WTC11 (cell line): ENCODE data around the gene PUM1. TPM values are rescaled to one million over a fixed set of nuclear protein-coding genes. Genes with fewer than 3 reads are reported as not detected.

Source experiments
- ATAC-seq: fragments of 200-7000 bp; cut with Tn5 transposase; 2 replicates; pipeline ENCODE4 v1.10.0; 2021; ENCODE audit warnings: mild to moderate bottlenecking, moderate library complexity
- CTCF ChIA-PET: fragments of 300-600 bp; sonication (Branson Sonifier 250); formaldehyde crosslinking; loops from one replicate; lab custom pipeline; 2021; ENCODE audit warnings: antibody characterized with exemption; lab: Charles Lee
- POLR2A ChIA-PET: fragments of 350-600 bp; sonication (Branson Sonifier 250); formaldehyde crosslinking; loops from one replicate; lab custom pipeline; 2021; ENCODE audit warnings: antibody characterized with exemption; lab: Charles Lee
- DNase-seq: peaks from one replicate; pipeline ENCODE4 v3.0.0; 2021; ENCODE audit warnings: low spot score
- H3K27ac Mint-ChIP-seq: 2 replicates; pipeline ENCODE4 v1.8.0; 2021; ENCODE audit warnings: mixed read lengths
- H3K27me3 Mint-ChIP-seq: 2 replicates; pipeline ENCODE4 v1.8.0; 2021; ENCODE audit warnings: low read depth, mild to moderate bottlenecking, moderate library complexity, mixed read lengths
- H3K36me3 Mint-ChIP-seq: 2 replicates; pipeline ENCODE4 v1.8.0; 2021; ENCODE audit warnings: mixed read lengths
- H3K4me1 Mint-ChIP-seq: 2 replicates; pipeline ENCODE4 v1.8.0; 2022; ENCODE audit warnings: mixed read lengths
- H3K4me3 Mint-ChIP-seq: 2 replicates; pipeline ENCODE4 v1.8.0; 2021; ENCODE audit warnings: mild to moderate bottlenecking, moderate library complexity, mixed read lengths
- H3K9me3 Mint-ChIP-seq: 2 replicates; pipeline ENCODE4 v1.8.0; 2021; ENCODE audit warnings: mixed read lengths
- EMX1 ChIP-seq: fragments of 250-450 bp; sonication (Bioruptor Pico); IDR thresholded peaks from 2 replicates; pipeline ENCODE4 v1.8.0; 2021; ENCODE audit warnings: mild to moderate bottlenecking
- ESRRA ChIP-seq: sonication (generic); formaldehyde crosslinking; IDR thresholded peaks from 2 replicates; pipeline ENCODE4 v1.8.1; 2022; ENCODE audit warnings: mild to moderate bottlenecking, missing genetic modification reagents, borderline replicate concordance
- FOXJ3 ChIP-seq: sonication (generic); formaldehyde crosslinking; IDR thresholded peaks from 2 replicates; pipeline ENCODE4 v1.9.0; 2021; ENCODE audit warnings: missing genetic modification reagents, mild to moderate bottlenecking, borderline replicate concordance
- GTF2I ChIP-seq: fragments of 250-450 bp; sonication (Bioruptor Pico); conservative IDR thresholded peaks from 2 replicates; pipeline ENCODE4 v1.4.0; 2021; ENCODE audit warnings: mild to moderate bottlenecking
- IRF2 ChIP-seq: sonication (generic); formaldehyde crosslinking; IDR thresholded peaks from 2 replicates; pipeline ENCODE4 v1.8.0; 2022; ENCODE audit warnings: low read depth, missing genetic modification reagents, borderline replicate concordance
- NR1H2 ChIP-seq: sonication (generic); formaldehyde crosslinking; IDR thresholded peaks from 2 replicates; pipeline ENCODE4 v1.9.0; 2021; ENCODE audit warnings: mild to moderate bottlenecking, moderate library complexity, missing genetic modification reagents
- OVOL2 ChIP-seq: fragments of 250-450 bp; sonication (Bioruptor Pico); IDR thresholded peaks from 2 replicates; pipeline ENCODE4 v1.9.0; 2021; ENCODE audit warnings: mild to moderate bottlenecking, borderline replicate concordance
- SP1 ChIP-seq: sonication (generic); formaldehyde crosslinking; conservative IDR thresholded peaks from 2 replicates; pipeline ENCODE4 v1.8.1; 2022; ENCODE audit warnings: missing genetic modification reagents
- TEAD1 ChIP-seq: sonication (generic); formaldehyde crosslinking; IDR thresholded peaks from 2 replicates; pipeline ENCODE4 v1.8.0; 2022; ENCODE audit warnings: mild to moderate bottlenecking, missing genetic modification reagents
- TP53 ChIP-seq: sonication (generic); formaldehyde crosslinking; IDR thresholded peaks from 2 replicates; pipeline ENCODE4 v1.8.1; 2023; ENCODE audit warnings: mild to moderate bottlenecking, missing genetic modification reagents
- ZNF232 ChIP-seq: sonication (generic); formaldehyde crosslinking; IDR thresholded peaks from 2 replicates; pipeline ENCODE4 v1.8.0; 2022; ENCODE audit warnings: mild to moderate bottlenecking, missing genetic modification reagents
- ZNF396 ChIP-seq: fragments of 250-450 bp; sonication (Bioruptor Pico); IDR thresholded peaks from 2 replicates; pipeline ENCODE4 v1.8.0; 2021; ENCODE audit warnings: mild to moderate bottlenecking, moderate library complexity, borderline replicate concordance
- ZNF416 ChIP-seq: fragments of 250-450 bp; sonication (Bioruptor Pico); IDR thresholded peaks from 2 replicates; pipeline ENCODE4 v1.9.0; 2021; ENCODE audit warnings: mild to moderate bottlenecking, inconsistent platforms
- total RNA-seq: library from RNA; stranded (reverse); gene quantifications from 3 replicates; pipeline ENCODE4 v1.2.3, GENCODE V29; 2021
- TF ChIP-seq, protein P1 (sequence below): sonication (generic); formaldehyde crosslinking; IDR thresholded peaks from 2 replicates; pipeline ENCODE4 v1.8.0; 2023; ENCODE audit warnings: mild to moderate bottlenecking, missing genetic modification reagents
- TF ChIP-seq, protein P2 (sequence below): fragments of 250-450 bp; sonication (Bioruptor Pico); IDR thresholded peaks from 2 replicates; pipeline ENCODE4 v1.9.0; 2021; ENCODE audit warnings: mild to moderate bottlenecking
- TF ChIP-seq, protein P3 (sequence below): sonication (generic); formaldehyde crosslinking; conservative IDR thresholded peaks from 2 replicates; pipeline ENCODE4 v1.8.1; 2023; ENCODE audit warnings: mild to moderate bottlenecking, low read depth, missing genetic modification reagents, moderate library complexity
- TF ChIP-seq, protein P4 (sequence below): sonication (generic); formaldehyde crosslinking; IDR thresholded peaks from 2 replicates; pipeline ENCODE4 v1.8.1; 2023; ENCODE audit warnings: mild to moderate bottlenecking, moderate library complexity, missing genetic modification reagents
- TF ChIP-seq, protein P5 (sequence below): fragments of 200-600 bp; IDR thresholded peaks from 2 replicates; pipeline ENCODE4 v1.8.0; 2022; ENCODE audit warnings: antibody characterized with exemption
- TF ChIP-seq, protein P6 (sequence below): fragments of 250-450 bp; sonication (Bioruptor Pico); IDR thresholded peaks from 2 replicates; pipeline ENCODE4 v1.9.0; 2021; ENCODE audit warnings: moderate library complexity, mild to moderate bottlenecking, inconsistent platforms, borderline replicate concordance

PUM1 gene
- total RNA-seq, 1 experiment from 2014 or later = 147 TPM

DNA sequence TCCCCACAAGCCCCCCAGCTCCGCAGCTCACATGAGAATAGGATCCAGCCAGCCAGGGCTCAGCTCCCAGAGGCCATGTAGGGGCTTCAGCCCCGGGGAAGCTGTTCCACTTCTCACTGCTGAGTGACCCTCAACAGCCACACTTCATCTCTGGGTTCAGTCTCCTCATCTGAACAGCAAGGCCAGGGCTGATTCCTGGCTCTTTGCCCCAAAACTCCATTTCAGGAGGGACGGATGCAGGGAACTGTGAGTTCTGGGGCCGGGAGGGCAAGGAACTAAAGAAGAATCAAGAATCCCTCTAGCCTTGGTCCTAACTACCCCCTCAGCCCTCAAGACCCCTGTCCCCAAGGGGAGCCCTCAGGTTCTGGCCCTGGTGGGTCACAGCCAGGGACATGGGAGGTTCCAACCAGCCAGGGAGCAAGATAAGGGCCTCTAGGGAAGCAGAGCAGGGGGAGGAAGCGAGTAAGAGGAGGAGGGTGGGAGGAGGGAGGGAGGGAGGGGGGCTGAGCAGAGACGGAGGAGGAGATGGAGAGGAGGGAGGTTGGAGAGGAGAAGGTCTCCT, 170.1 kb downstream of the PUM1 start:
- Mint-ChIP-seq H3K4me1 (peaks cover 16% of the 10 kb centered on the region), H3K9me3 (no peaks in the 10 kb centered on the region), H3K36me3 (no peaks in the 10 kb centered on the region), H3K27ac (no peak overlapping the region), H3K27me3 (no peaks in the 10 kb centered on the region), H3K4me3 (no peak overlapping the region)
- ChIA-PET POLR2A (no interaction called here), CTCF (interaction anchor here (0.5 to 1.7 kb wide), 3 partner anchors 16 to 167 kb away, joined by 3 to 6 read pairs (median 3); no protein-coding TSS in a partner anchor)
- TF ChIP-seq, protein P1, sequence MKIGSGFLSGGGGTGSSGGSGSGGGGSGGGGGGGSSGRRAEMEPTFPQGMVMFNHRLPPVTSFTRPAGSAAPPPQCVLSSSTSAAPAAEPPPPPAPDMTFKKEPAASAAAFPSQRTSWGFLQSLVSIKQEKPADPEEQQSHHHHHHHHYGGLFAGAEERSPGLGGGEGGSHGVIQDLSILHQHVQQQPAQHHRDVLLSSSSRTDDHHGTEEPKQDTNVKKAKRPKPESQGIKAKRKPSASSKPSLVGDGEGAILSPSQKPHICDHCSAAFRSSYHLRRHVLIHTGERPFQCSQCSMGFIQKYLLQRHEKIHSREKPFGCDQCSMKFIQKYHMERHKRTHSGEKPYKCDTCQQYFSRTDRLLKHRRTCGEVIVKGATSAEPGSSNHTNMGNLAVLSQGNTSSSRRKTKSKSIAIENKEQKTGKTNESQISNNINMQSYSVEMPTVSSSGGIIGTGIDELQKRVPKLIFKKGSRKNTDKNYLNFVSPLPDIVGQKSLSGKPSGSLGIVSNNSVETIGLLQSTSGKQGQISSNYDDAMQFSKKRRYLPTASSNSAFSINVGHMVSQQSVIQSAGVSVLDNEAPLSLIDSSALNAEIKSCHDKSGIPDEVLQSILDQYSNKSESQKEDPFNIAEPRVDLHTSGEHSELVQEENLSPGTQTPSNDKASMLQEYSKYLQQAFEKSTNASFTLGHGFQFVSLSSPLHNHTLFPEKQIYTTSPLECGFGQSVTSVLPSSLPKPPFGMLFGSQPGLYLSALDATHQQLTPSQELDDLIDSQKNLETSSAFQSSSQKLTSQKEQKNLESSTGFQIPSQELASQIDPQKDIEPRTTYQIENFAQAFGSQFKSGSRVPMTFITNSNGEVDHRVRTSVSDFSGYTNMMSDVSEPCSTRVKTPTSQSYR (CRISPR knock-in tag) = no peak
- TF ChIP-seq, protein P2, sequence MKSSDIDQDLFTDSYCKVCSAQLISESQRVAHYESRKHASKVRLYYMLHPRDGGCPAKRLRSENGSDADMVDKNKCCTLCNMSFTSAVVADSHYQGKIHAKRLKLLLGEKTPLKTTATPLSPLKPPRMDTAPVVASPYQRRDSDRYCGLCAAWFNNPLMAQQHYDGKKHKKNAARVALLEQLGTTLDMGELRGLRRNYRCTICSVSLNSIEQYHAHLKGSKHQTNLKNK (CRISPR knock-in tag) = no peak
- no peak for TF ChIP-seq EMX1
- TF ChIP-seq, protein P3, sequence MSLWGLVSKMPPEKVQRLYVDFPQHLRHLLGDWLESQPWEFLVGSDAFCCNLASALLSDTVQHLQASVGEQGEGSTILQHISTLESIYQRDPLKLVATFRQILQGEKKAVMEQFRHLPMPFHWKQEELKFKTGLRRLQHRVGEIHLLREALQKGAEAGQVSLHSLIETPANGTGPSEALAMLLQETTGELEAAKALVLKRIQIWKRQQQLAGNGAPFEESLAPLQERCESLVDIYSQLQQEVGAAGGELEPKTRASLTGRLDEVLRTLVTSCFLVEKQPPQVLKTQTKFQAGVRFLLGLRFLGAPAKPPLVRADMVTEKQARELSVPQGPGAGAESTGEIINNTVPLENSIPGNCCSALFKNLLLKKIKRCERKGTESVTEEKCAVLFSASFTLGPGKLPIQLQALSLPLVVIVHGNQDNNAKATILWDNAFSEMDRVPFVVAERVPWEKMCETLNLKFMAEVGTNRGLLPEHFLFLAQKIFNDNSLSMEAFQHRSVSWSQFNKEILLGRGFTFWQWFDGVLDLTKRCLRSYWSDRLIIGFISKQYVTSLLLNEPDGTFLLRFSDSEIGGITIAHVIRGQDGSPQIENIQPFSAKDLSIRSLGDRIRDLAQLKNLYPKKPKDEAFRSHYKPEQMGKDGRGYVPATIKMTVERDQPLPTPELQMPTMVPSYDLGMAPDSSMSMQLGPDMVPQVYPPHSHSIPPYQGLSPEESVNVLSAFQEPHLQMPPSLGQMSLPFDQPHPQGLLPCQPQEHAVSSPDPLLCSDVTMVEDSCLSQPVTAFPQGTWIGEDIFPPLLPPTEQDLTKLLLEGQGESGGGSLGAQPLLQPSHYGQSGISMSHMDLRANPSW = no peak
- DNase-seq (no peak), ATAC-seq (peak; percentile 18)

DNA sequence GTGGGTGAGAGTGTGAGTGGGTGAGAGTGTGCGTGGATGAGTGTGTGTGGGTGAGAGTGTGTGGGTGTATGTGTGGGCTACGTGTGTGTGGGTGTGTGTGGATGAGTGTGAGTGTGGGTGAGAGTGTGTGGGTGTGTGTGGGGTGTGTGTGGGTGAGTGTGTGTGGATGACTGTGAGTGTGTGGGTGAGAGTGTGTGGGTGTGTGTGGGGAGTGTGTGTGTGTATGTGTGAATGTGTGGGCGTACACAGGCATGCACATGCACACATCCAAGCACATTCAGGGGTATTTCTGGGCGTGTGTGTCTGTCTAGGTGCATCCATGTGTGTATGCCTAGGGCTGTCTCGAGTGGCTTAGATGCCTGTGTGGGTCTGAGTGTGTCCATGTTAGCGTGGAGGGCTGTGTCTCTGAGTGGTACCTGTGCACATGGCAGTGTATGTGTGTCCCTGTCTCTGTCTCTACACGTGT, 171.0 kb downstream of the PUM1 start:
- Mint-ChIP-seq H3K9me3 (no peaks in the 10 kb centered on the region), H3K4me3 (no peak overlapping the region), H3K4me1 (peaks cover 16% of the 10 kb centered on the region), H3K27me3 (no peaks in the 10 kb centered on the region), H3K27ac (no peak overlapping the region), H3K36me3 (no peaks in the 10 kb centered on the region)
- POLR2A ChIA-PET = no interaction called here
- ATAC-seq = no peak
- no peak for DNase-seq
- no peak for TF ChIP-seq OVOL2 (CRISPR knock-in tag)
- TF ChIP-seq ZNF232 (CRISPR knock-in tag) = no peak
- TF ChIP-seq IRF2 = no peak
- TF ChIP-seq ESRRA (CRISPR knock-in tag) = no peak
- TF ChIP-seq GTF2I = no peak
- TF ChIP-seq, protein P3 = no peak
- no peak for TF ChIP-seq TP53 (CRISPR knock-in tag)
- TF ChIP-seq, protein P4, sequence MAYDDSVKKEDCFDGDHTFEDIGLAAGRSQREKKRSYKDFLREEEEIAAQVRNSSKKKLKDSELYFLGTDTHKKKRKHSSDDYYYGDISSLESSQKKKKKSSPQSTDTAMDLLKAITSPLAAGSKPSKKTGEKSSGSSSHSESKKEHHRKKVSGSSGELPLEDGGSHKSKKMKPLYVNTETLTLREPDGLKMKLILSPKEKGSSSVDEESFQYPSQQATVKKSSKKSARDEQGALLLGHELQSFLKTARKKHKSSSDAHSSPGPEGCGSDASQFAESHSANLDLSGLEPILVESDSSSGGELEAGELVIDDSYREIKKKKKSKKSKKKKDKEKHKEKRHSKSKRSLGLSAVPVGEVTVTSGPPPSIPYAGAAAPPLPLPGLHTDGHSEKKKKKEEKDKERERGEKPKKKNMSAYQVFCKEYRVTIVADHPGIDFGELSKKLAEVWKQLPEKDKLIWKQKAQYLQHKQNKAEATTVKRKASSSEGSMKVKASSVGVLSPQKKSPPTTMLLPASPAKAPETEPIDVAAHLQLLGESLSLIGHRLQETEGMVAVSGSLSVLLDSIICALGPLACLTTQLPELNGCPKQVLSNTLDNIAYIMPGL = no peak
- TF ChIP-seq, protein P5, sequence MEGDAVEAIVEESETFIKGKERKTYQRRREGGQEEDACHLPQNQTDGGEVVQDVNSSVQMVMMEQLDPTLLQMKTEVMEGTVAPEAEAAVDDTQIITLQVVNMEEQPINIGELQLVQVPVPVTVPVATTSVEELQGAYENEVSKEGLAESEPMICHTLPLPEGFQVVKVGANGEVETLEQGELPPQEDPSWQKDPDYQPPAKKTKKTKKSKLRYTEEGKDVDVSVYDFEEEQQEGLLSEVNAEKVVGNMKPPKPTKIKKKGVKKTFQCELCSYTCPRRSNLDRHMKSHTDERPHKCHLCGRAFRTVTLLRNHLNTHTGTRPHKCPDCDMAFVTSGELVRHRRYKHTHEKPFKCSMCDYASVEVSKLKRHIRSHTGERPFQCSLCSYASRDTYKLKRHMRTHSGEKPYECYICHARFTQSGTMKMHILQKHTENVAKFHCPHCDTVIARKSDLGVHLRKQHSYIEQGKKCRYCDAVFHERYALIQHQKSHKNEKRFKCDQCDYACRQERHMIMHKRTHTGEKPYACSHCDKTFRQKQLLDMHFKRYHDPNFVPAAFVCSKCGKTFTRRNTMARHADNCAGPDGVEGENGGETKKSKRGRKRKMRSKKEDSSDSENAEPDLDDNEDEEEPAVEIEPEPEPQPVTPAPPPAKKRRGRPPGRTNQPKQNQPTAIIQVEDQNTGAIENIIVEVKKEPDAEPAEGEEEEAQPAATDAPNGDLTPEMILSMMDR = no peak
- TF ChIP-seq NR1H2 (CRISPR knock-in tag) = no peak
- TF ChIP-seq ZNF396 (CRISPR knock-in tag) = no peak
- TF ChIP-seq SP1 (CRISPR knock-in tag) = no peak
- no peak for TF ChIP-seq ZNF416 (CRISPR knock-in tag)
- no peak for TF ChIP-seq TEAD1 (CRISPR knock-in tag)
- TF ChIP-seq, protein P6, sequence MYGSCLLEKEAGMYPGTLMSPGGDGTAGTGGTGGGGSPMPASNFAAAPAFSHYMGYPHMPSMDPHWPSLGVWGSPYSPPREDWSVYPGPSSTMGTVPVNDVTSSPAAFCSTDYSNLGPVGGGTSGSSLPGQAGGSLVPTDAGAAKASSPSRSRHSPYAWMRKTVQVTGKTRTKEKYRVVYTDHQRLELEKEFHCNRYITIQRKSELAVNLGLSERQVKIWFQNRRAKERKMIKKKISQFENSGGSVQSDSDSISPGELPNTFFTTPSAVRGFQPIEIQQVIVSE = no peak
- TF ChIP-seq FOXJ3 = no peak
- CTCF ChIA-PET = interaction anchor here (0.8 to 1.1 kb wide), 2 partner anchors 91 to 93 kb away, joined by 3 read pairs; no protein-coding TSS in a partner anchor
